ENCODE measurements around the gene KCND3.

KCND3 gene

DNA sequence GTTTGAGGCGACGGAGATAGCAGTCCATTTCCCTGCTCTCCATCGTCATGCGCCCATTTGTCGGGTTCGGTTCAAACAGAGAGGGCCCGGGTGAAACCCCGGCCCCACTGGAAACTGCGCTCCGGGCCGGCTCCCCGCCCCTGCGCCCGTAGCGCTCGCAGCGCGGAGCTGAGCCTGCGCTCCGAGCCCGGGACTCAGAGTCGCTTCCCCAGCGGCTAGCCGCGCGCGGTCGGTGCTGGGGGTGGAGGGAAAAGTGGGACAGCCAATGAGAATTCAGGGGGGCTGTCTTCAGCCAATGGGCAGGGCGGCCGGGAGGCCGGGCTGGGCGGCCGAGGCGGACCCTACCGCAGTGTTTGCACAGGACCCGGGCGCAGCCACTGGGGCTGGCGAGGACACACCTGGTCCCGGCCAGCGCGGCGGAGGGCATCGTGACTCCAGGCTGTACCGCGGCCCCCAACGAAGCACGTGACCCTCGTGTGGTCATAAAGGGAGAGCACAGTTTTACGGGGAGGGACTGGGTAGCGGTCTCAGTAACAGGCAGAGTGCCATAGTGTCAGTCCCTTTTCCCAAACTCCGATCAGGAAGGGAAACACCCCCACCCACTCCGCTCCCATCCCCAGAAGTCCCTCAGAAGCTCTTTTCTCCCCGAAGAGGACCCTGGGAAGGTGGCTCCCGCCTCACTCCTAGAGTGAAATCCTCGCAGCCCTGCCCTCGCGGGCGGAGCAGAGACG, 250.1 kb downstream of the KCND3 start, which contains the start of gene INKA2:
INKA2 (minus strand) TSS at position 202 of the 731 bp plus-strand sequence; CDS start at position 49, 153 bp downstream.
- H3K4me1 ChIP-seq (ENCODE audit: low read length), result peaks cover 12% of the 10 kb centered on the region
- peak within 1 kb of the TSS; percentile 65 for H2AFZ ChIP-seq (ENCODE audit: low read depth, low read length)

GRCh38 chr1:111738436-111739193, 250.9 kb downstream of the KCND3 start:
- H3K9ac ChIP-seq (ENCODE audit: low read length), result peak overlapping the region; percentile 90
- peak overlapping the region; percentile 65 for H2AFZ ChIP-seq (ENCODE audit: low read depth, low read length)
- 0 out of 2 replicates have a peak, but pooled peaks cover 3% of the 10 kb centered on the region for H3K79me2 ChIP-seq (ENCODE audit: low read length)
- no peaks in the 10 kb centered on the region for H3K27me3 ChIP-seq (ENCODE audit: low read depth, low read length)
- peak overlapping the region; percentile 89 for H3K4me2 ChIP-seq (ENCODE audit: low read length)
- TF ChIP-seq, protein P1, sequence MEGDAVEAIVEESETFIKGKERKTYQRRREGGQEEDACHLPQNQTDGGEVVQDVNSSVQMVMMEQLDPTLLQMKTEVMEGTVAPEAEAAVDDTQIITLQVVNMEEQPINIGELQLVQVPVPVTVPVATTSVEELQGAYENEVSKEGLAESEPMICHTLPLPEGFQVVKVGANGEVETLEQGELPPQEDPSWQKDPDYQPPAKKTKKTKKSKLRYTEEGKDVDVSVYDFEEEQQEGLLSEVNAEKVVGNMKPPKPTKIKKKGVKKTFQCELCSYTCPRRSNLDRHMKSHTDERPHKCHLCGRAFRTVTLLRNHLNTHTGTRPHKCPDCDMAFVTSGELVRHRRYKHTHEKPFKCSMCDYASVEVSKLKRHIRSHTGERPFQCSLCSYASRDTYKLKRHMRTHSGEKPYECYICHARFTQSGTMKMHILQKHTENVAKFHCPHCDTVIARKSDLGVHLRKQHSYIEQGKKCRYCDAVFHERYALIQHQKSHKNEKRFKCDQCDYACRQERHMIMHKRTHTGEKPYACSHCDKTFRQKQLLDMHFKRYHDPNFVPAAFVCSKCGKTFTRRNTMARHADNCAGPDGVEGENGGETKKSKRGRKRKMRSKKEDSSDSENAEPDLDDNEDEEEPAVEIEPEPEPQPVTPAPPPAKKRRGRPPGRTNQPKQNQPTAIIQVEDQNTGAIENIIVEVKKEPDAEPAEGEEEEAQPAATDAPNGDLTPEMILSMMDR (IDR thresholded peaks at IDR 0.05; ENCODE audit: low read depth, low read length), result no peak
- H3K4me3 ChIP-seq (ENCODE audit: low read length), result peak overlapping the region; percentile 98
- no peaks in the 10 kb centered on the region for H3K36me3 ChIP-seq (replicated peaks; ENCODE audit: low read depth, low read length)
- peaks cover 12% of the 10 kb centered on the region for H3K4me1 ChIP-seq (ENCODE audit: low read length)
- H4K20me1 ChIP-seq (ENCODE audit: insufficient read depth, low read length), result 0 out of 2 replicates have a peak, but pooled peaks cover 7% of the 10 kb centered on the region
- H3K27ac ChIP-seq (ENCODE audit: low read length), result peak overlapping the region; percentile 63
- no peaks in the 10 kb centered on the region for H3K9me3 ChIP-seq (ENCODE audit: insufficient read depth, low read length)

More for the DNA sequence above, 250.1 kb downstream of the KCND3 start, which contains the start of gene INKA2:
- peak within 1 kb of the TSS; percentile 89 for H3K4me2 ChIP-seq (ENCODE audit: low read length)
- H3K27ac ChIP-seq (ENCODE audit: low read length), result peak within 1 kb of the TSS; percentile 63
- H4K20me1 ChIP-seq (ENCODE audit: insufficient read depth, low read length), result 0 out of 2 replicates have a peak, but pooled peaks cover 7% of the 10 kb centered on the region
- TF ChIP-seq, protein P1 (IDR thresholded peaks at IDR 0.05; ENCODE audit: low read depth, low read length), result no peak
- no peak for TF ChIP-seq EZH2phosphoT487 (IDR thresholded peaks at IDR 0.05; ENCODE audit: low read depth)
- no peaks in the 10 kb centered on the region for H3K27me3 ChIP-seq (ENCODE audit: low read depth, low read length)
- H3K4me3 ChIP-seq (ENCODE audit: low read length), result peak within 1 kb of the TSS; percentile 98
- H3K9ac ChIP-seq (ENCODE audit: low read length), result peak within 1 kb of the TSS; percentile 90
- H3K9me3 ChIP-seq (ENCODE audit: insufficient read depth, low read length), result no peaks in the 10 kb centered on the region
- H3K36me3 ChIP-seq (replicated peaks; ENCODE audit: low read depth, low read length), result no peaks in the 10 kb centered on the region
- 0 out of 2 replicates have a peak, but pooled peaks cover 3% of the 10 kb centered on the region for H3K79me2 ChIP-seq (ENCODE audit: low read length)

DNA sequence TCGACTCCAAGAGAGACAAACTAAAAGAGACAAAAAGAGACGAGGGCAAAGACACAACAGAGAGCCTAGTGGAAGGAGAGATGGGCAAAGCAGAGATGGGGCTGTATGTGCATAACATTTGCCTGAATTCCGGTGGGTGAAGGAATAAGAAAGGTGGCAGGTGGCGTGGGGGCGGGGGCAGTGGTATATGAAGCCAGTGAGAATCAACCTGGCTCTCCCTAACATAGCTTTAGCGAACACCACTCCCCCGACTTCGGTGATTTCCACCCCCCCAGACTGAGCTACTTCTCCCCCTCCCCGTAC, 251.4 kb downstream of the KCND3 start:
- TF ChIP-seq EZH2phosphoT487 (IDR thresholded peaks at IDR 0.05; ENCODE audit: low read depth), result no peak
- TF ChIP-seq, protein P1 (IDR thresholded peaks at IDR 0.05; ENCODE audit: low read depth, low read length), result no peak
- H3K27ac ChIP-seq (ENCODE audit: low read length), result peak overlapping the region; percentile 63; the same call in 1 of the 2 replicates
- peaks cover 12% of the 10 kb centered on the region for H3K4me1 ChIP-seq (ENCODE audit: low read length)
- 0 out of 2 replicates have a peak, but pooled peaks cover 7% of the 10 kb centered on the region for H4K20me1 ChIP-seq (ENCODE audit: insufficient read depth, low read length)
- 0 out of 2 replicates have a peak, but pooled peaks cover 3% of the 10 kb centered on the region for H3K79me2 ChIP-seq (ENCODE audit: low read length)
- no peak overlapping the region for H2AFZ ChIP-seq (ENCODE audit: low read depth, low read length)
- H3K9ac ChIP-seq (ENCODE audit: low read length), result peak overlapping the region; percentile 90
- H3K4me3 ChIP-seq (ENCODE audit: low read length), result peak overlapping the region; percentile 98
- peak overlapping the region; percentile 89 for H3K4me2 ChIP-seq (ENCODE audit: low read length)
- no peaks in the 10 kb centered on the region for H3K36me3 ChIP-seq (replicated peaks; ENCODE audit: low read depth, low read length)
- no peaks in the 10 kb centered on the region for H3K9me3 ChIP-seq (ENCODE audit: insufficient read depth, low read length)
- H3K27me3 ChIP-seq (ENCODE audit: low read depth, low read length), result no peaks in the 10 kb centered on the region
